HEK293 (cell line): ENCODE results near the gene SEMA3F.
A peak's percentile ranks its signal among the peaks of the same experiment; 100 is the strongest.

Experiments
- CTCF ChIA-PET: fragments of 350-600 bp; formaldehyde crosslinking; extraction: SDS; loops from one replicate; lab custom pipeline; 2021; ENCODE audit warnings: antibody characterized with exemption; lab: Yijun Ruan, JAX
- POLR2A ChIA-PET: fragments of 300-600 bp; formaldehyde crosslinking; extraction: SDS; loops from one replicate; lab custom pipeline; 2020; ENCODE audit warnings: antibody characterized with exemption, inconsistent platforms; lab: Yijun Ruan, JAX
- H3K27ac ChIP-seq: fragments of 200-500 bp; sonication (Bioruptor generic); 2 replicates; pipeline ENCODE4 v1.5.1; 2014; ENCODE audit warnings: low read depth, low read length, control low read depth, inconsistent platforms; ENCODE audit errors: extremely low read depth
- H3K36me3 ChIP-seq, 2 experiments: fragments of 200-500 bp in 1 of 2; sonication (Bioruptor generic) in 1 of 2; 1 replicate in 1 of 2; 2 replicates in 1 of 2; pipeline ENCODE4 v1.5.1; 2014 to 2017; ENCODE audit warnings: inconsistent platforms in 2 of 2, low read length in 2 of 2; ENCODE audit not compliant: control insufficient read depth in 2 of 2, insufficient read depth in 1 of 2
- H3K4me1 ChIP-seq: fragments of 200-500 bp; sonication (Bioruptor generic); 2 replicates; pipeline ENCODE4 v1.5.1; 2014; ENCODE audit warnings: mild to moderate bottlenecking, low read length, inconsistent platforms; ENCODE audit not compliant: control insufficient read depth, insufficient read depth
- H3K4me3 ChIP-seq: 2 replicates; pipeline ENCODE4 v1.5.1; 2011; ENCODE audit warnings: low read depth, mild to moderate bottlenecking, control low read depth, low read length, moderate library complexity
- H3K9me3 ChIP-seq: fragments of 200-500 bp; sonication (Bioruptor generic); 2 replicates; pipeline ENCODE4 v1.5.1; 2014; ENCODE audit warnings: low read depth, low read length, inconsistent platforms; ENCODE audit not compliant: control insufficient read depth, insufficient read depth
- GLI2 ChIP-seq: fragments of 450-650 bp; formaldehyde crosslinking; IDR thresholded peaks from 2 replicates; pipeline ENCODE4; 2017; ENCODE audit warnings: missing biosample characterization, missing genetic modification characterization, low read depth, borderline replicate concordance
- GLIS1 ChIP-seq: fragments of 450-650 bp; formaldehyde crosslinking; IDR thresholded peaks from 2 replicates; pipeline ENCODE4 v1.5.1; 2016; ENCODE audit warnings: missing biosample characterization, missing genetic modification characterization
- PATZ1 ChIP-seq: fragments of 450-650 bp; formaldehyde crosslinking; IDR thresholded peaks from 2 replicates; pipeline ENCODE4 v1.5.1; 2016; ENCODE audit warnings: missing biosample characterization, missing genetic modification characterization
- YY1 ChIP-seq: fragments of 450-650 bp; formaldehyde crosslinking; IDR thresholded peaks from 2 replicates; pipeline ENCODE4 v1.5.1; 2018; ENCODE audit warnings: missing biosample characterization, missing genetic modification characterization
- YY2 ChIP-seq: fragments of 450-650 bp; formaldehyde crosslinking; IDR thresholded peaks from 2 replicates; pipeline ENCODE4 v1.5.1; 2016; ENCODE audit warnings: missing biosample characterization, missing genetic modification characterization
- ZBTB10 ChIP-seq: fragments of 450-650 bp; formaldehyde crosslinking; IDR thresholded peaks from 2 replicates; pipeline ENCODE4 v1.5.1; 2016; ENCODE audit warnings: missing biosample characterization, missing genetic modification characterization
- ZFP37 ChIP-seq: fragments of 450-650 bp; formaldehyde crosslinking; IDR thresholded peaks from 2 replicates; pipeline ENCODE4 v1.5.1; 2016; ENCODE audit warnings: missing biosample characterization, missing genetic modification characterization
- ZFP41 ChIP-seq: fragments of 450-650 bp; formaldehyde crosslinking; IDR thresholded peaks from 2 replicates; pipeline ENCODE4 v1.5.1; 2016; ENCODE audit warnings: missing biosample characterization, missing genetic modification characterization, borderline replicate concordance
- ZNF391 ChIP-seq: fragments of 450-650 bp; formaldehyde crosslinking; IDR thresholded peaks from 2 replicates; pipeline ENCODE4 v1.5.1; 2016; ENCODE audit warnings: low read depth, missing biosample characterization, missing genetic modification characterization, borderline replicate concordance
- ZNF394 ChIP-seq: fragments of 450-650 bp; formaldehyde crosslinking; IDR thresholded peaks from 2 replicates; pipeline ENCODE4 v1.5.1; 2016; ENCODE audit warnings: missing biosample characterization, missing genetic modification characterization, mild to moderate bottlenecking, moderate library complexity, borderline replicate concordance
- ZNF473 ChIP-seq: fragments of 450-650 bp; formaldehyde crosslinking; IDR thresholded peaks from 2 replicates; pipeline ENCODE4 v1.5.1; 2017; ENCODE audit warnings: missing biosample characterization, missing genetic modification characterization
- ZNF510 ChIP-seq: fragments of 450-650 bp; formaldehyde crosslinking; IDR thresholded peaks from 2 replicates; pipeline ENCODE4 v1.5.1; 2018; ENCODE audit warnings: mild to moderate bottlenecking, missing genetic modification characterization, missing biosample characterization; ENCODE audit not compliant: insufficient replicate concordance
- ZNF561 ChIP-seq: fragments of 450-650 bp; IDR thresholded peaks from 2 replicates; pipeline ENCODE4 v1.5.1; 2018; ENCODE audit warnings: missing biosample characterization, missing genetic modification characterization, borderline replicate concordance
- ZNF677 ChIP-seq: fragments of 450-650 bp; IDR thresholded peaks from 2 replicates; pipeline ENCODE4 v1.5.0; 2018; ENCODE audit warnings: missing biosample characterization, mild to moderate bottlenecking, missing genetic modification characterization, moderate library complexity
- ZNF76 ChIP-seq: fragments of 450-650 bp; formaldehyde crosslinking; IDR thresholded peaks from 2 replicates; pipeline ENCODE4; 2016; ENCODE audit warnings: low read depth, missing biosample characterization, missing genetic modification characterization, borderline replicate concordance
- ZNF792 ChIP-seq: fragments of 450-650 bp; formaldehyde crosslinking; IDR thresholded peaks from 2 replicates; pipeline ENCODE4 v1.5.1; 2016; ENCODE audit warnings: missing biosample characterization, missing genetic modification characterization
- ZSCAN18 ChIP-seq: fragments of 450-650 bp; formaldehyde crosslinking; IDR thresholded peaks from 2 replicates; pipeline ENCODE4 v1.5.1; 2016; ENCODE audit warnings: missing biosample characterization, missing genetic modification characterization
- ZSCAN4 ChIP-seq: fragments of 450-650 bp; formaldehyde crosslinking; IDR thresholded peaks from 2 replicates; pipeline ENCODE4 v1.5.1; 2017; ENCODE audit warnings: missing biosample characterization, missing genetic modification characterization
- ZXDB ChIP-seq: fragments of 450-650 bp; formaldehyde crosslinking; IDR thresholded peaks from 2 replicates; pipeline ENCODE4 v1.5.1; 2016; ENCODE audit warnings: missing biosample characterization, missing genetic modification characterization

Gene SEMA3F

GRCh38 chr3:50211930-50212329 lies 56.8 kb downstream of the SEMA3F start:
- Histone ChIP-seq H3K4me1 (no peaks in the 10 kb centered on the region), H3K36me3 (no peaks in the 10 kb centered on the region), H3K9me3 (no peaks in the 10 kb centered on the region), H3K27ac (no peak overlapping the region), H3K4me3 (no peak overlapping the region)
- TF ChIP-seq GLIS1 (tag by site-specific recombination) (peak; percentile 39), PATZ1 (tag by site-specific recombination) (no peak)
- ChIA-PET CTCF (interaction anchor here (0.7 to 17.6 kb wide), 2 partner anchors 19 to 81 kb away, joined by 3 to 237 read pairs; partner anchors contain the start of gene GNAT1), POLR2A (no interaction called here)

- Histone ChIP-seq H3K27ac (no peak overlapping the region), H3K4me3 (no peak overlapping the region), H3K9me3 (no peaks in the 10 kb centered on the region)
- TF ChIP-seq ZSCAN18 (no peak), ZNF510 (tag by site-specific recombination) (no peak), ZSCAN4 (tag by site-specific recombination) (no peak), ZNF677 (tag by site-specific recombination) (no peak)
- TF ChIP-seq, all 188 proteins: peak for 0
- ChIA-PET CTCF (interaction anchor here (0.6 to 17.6 kb wide), 3 partner anchors 19 to 80 kb away, joined by 3 to 237 read pairs (median 3); partner anchors contain the start of gene GNAT1), POLR2A (no interaction called here)
- Histone ChIP-seq H3K4me1 (no peaks in the 10 kb centered on the region), H3K36me3 (no peaks in the 10 kb centered on the region)
Observed at GRCh38 chr3:50212502-50212901, 57.4 kb downstream of the SEMA3F start.

GRCh38 chr3:50212971-50213370 lies 57.8 kb downstream of the SEMA3F start:
- POLR2A ChIA-PET: no interaction called here
- H3K27ac ChIP-seq: no peak overlapping the region
- no peaks in the 10 kb centered on the region for H3K9me3 ChIP-seq
- no peak overlapping the region for H3K4me3 ChIP-seq
- H3K4me1 ChIP-seq: no peaks in the 10 kb centered on the region
- CTCF ChIA-PET: interaction anchor here (0.6 to 17.6 kb wide), 2 partner anchors 20 to 59 kb away, joined by 3 to 237 read pairs; partner anchors contain the start of gene GNAT1
- no peaks in the 10 kb centered on the region for H3K36me3 ChIP-seq
- no peak for TF ChIP-seq YY2 (tag by site-specific recombination)
- TF ChIP-seq ZNF391 (tag by site-specific recombination): no peak
- TF ChIP-seq ZNF473 (tag by site-specific recombination): no peak
- TF ChIP-seq ZNF76 (tag by site-specific recombination): no peak
- no peak for TF ChIP-seq ZSCAN18
- TF ChIP-seq GLI2 (tag by site-specific recombination): no peak
- no peak for TF ChIP-seq ZNF561 (tag by site-specific recombination)
- TF ChIP-seq YY1 (tag by site-specific recombination): no peak
- TF ChIP-seq ZXDB (tag by site-specific recombination): no peak
- TF ChIP-seq ZBTB10 (tag by site-specific recombination): no peak
- no peak for TF ChIP-seq ZFP41 (tag by site-specific recombination)
- no peak for TF ChIP-seq ZNF792 (tag by site-specific recombination)
- no peak for TF ChIP-seq ZNF394 (tag by site-specific recombination)
- TF ChIP-seq ZFP37: no peak
